ENCODE data around the gene TMF1.

TMF1 gene

DNA sequence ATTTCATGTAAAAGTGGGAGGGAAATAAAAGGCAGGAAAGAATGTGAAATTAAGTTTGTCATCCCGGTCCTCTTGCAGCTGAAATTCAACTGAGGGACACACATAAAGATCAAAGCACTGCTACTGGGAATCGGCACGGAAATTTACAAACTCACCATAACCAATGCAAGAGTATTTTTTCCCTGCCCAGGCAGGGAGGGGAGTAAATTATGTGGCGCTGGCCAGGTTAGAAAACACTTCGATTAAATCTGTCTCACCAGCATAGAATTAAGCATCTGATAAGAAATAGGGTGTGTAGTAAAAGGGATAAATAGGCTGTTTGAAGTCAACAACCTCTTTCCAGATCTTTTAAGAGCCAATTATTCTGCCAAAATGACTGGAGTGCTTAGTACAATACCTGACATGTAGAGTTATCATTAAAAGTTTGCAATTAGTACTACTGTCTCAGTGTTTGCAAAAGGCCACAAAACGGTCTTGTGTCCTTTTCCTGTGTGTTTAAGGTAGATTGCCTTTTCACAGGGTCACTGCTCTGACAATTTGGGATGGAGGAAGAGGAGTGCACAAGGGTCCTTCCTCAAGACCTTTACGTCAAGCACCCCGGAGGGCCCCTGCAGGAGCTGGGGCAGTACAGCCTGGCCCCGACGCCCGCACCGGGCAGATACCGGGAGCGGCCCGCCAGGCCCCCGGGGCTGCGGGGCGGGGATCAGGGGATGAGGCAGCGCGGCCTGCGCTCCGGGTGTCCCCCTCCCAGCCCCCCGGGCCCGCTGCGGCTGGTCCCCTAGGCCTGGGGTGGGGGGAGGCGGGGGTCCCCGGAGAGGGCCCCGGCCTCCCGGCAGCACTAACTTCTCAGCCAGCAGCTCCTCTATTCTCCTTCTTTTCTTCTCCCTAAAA, 27.4 kb upstream of the TMF1 start:
- DNase-seq, result no peak

GRCh38 chr3:69072928-69073327, 20.8 kb upstream of the TMF1 start:
- DNase-seq, result no peak

DNA sequence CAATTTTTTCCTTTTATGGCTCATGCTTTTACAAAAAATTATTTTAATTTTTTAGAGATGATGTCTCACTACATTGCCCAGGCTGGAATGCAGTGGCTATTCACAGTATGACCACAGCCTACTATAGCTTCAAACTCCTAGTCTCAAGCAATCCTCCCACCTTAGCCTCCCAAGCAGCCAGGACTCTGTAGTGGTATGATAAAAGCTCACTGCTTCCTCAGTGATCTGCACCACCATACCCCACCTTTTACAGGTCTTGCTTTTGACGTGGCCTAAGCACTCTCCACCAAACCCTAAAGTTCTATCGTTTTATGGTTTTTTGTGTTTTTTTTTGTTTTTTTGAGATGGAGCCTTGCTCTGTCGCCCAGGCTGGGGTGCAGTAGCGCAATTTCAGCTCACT, 14.0 kb upstream of the TMF1 start:
- no peak for DNase-seq

DNA sequence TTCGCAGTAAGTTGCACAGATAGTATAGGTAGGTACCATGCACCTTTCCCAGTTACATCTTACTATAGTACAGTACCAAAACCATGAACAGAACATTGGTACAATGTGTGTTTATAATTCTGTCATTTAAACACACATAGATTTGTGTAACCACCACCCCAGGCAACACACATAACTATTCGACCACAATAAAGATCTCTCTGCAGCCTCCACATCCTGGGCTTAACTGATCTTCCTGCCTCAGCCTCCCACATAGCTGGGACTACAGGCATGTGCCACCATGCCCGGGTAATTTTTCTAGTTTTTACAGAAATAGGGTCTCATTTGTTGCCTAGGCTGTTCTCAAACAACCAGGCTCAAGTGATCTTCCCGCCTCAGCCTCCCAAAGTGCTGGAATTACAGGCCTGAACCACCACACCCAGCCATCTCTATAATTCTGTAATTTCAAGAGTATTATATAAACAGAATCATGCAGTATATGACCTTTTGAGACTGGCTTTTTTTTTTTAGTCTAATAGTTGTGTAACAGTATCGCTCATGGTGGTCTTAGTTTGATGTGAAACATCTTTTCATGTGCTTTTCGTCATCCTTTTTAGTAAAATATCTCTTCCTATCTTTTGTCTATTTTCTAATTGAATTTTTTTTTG, 13.3 kb upstream of the TMF1 start:
- DNase-seq, result no peak

- no peak for DNase-seq
These were observed 11.5 kb upstream of the TMF1 start for GRCh38 chr3:69063636-69064035.

DNA sequence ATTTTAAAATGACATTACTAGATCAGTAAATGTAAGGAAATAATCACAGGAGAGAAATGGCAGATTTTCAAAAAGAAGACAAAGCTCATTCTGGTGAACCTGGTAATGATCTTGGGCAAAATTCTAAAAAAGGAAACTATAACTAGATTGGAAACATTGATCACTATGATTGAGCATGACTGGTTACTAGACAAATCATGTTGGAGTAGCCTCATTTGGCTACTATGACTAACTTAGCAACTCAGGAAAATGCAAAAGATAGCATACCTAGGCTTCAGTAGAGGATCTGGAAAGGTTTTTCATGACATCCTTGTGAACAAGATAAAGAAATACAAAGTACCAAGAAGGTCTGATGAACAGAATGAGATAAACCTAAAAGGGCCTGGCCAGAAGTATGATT, 7.6 kb upstream of the TMF1 start:
- no peak for DNase-seq

- DNase-seq, result no peak
These were observed 6.8 kb upstream of the TMF1 start for GRCh38 chr3:69058947-69059224.

- DNase-seq, result no peak
These were observed 6.2 kb upstream of the TMF1 start for GRCh38 chr3:69058180-69058946.

DNA sequence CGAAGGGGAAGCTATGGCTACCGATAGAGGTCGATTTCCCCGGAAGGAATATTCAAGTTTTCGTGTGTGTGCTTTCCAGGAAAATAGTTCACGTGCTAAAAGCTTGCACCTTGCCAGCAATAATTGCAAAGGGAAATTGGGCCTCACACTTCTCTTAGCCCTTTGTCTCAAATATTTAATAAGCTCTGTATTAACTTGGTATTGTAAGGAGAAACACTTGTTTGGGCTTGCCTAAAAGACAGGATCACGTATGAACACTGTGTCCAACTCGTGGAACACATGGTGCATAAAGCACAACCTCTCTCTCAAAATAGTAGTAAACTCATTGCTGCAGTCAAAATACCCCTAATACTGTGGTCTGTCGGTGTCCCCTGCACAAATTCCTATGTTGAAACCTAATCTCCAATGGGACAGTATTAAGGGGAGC, 352 bp upstream of the TMF1 start:
- DNase-seq, result no peak

DNA sequence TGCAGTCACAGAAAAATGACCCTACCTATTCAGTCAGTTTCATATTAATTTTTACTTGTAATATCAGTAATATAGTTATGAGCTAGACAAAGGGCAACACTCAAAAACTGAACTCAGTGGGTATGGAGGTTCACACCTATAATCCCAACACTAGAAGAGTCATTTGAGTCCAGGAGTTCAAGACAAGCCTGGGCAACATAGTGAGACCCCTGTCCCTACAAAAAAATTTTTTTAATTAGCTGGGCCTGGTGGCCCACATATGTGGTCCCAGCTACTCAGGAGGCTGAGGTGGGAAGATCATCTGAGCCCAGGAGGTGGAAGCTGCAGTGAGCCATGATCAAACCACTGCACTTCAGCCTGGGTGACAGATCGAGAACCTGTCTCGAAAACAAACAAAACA, 3.1 kb downstream of the TMF1 start:
- DNase-seq, result no peak

GRCh38 chr3:69044608-69045007, 7.5 kb downstream of the TMF1 start:
- DNase-seq, result no peak

DNA sequence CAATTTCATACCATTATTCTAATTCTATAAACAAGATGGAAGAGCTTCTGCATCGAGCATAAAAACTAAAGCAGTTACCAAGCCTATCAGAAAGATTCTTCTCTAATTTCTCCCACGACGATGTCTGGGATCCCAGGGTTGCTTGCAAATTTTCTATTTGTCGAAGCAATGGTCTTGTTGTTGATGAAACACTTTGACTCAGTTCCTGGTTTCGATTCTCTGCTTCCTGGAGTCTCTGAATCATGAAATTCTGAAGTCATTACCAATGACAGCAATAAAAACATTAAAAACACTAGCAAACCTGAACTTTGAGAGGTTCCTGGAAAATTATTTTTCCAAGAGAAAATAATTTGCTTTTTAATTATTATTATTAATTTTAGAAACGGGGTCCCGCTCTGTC, 18.7 kb downstream of the TMF1 start:
- no peak for DNase-seq

- DNase-seq, result no peak
These were observed 19.4 kb downstream of the TMF1 start for GRCh38 chr3:69032737-69033136.

DNA sequence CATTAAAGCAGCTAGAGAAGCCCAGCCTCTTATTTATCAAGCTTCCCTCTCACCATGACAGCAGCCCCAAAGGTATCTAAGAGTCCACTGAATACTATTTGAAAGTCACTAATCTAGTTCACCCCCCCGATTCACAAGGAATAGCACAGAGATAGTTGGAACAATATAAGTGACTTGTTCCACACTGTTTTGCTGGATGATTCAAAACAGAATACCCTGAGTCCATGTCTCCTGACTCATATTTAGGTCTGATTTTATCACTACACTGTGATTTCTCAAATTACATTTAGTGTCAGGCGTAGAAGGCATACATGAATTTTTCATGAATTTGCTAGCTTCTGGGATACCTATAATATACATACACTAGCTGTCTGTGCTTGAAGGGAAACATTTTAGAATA, 20.0 kb downstream of the TMF1 start:
- no peak for DNase-seq

DNA sequence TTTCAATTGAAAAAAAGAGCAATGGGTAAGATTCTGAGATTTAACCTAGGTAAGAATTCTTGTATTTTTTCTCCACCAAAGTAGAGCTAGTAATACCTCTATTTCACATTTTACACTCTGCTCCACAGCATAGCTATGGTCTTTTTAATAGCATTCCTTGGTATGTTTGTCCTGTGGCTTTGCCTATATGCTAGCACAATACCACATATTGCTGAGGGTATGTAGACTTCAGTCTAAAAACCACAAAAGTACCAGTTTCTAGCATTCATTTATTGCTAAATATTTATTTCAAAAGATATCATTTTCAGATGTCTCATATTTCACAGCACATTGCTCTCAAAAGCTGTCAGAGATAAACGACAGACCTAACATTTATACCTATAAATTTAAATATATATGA, 20.5 kb downstream of the TMF1 start:
- DNase-seq, result no peak

DNA sequence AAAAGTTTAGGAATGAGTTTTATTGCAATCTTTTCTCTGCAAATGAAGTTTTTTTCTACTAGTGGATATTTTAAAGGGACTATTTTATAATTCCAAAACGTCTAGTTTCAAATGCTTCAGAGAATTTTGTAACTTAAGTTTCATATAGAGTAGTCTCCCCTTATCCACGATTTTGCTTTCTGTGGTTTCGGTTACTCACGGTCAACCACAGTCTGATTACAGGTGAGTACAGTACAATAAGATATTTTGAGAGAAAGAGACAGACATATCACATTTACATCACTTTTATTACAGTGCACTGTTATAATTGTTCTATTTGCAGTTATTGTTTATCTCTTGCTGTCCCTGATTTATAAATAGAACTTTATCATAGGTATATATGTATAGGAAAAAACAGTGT, 31.3 kb downstream of the TMF1 start:
- no peak for DNase-seq

GRCh38 chr3:69020424-69020823, 31.7 kb downstream of the TMF1 start:
- no peak for DNase-seq

DNA sequence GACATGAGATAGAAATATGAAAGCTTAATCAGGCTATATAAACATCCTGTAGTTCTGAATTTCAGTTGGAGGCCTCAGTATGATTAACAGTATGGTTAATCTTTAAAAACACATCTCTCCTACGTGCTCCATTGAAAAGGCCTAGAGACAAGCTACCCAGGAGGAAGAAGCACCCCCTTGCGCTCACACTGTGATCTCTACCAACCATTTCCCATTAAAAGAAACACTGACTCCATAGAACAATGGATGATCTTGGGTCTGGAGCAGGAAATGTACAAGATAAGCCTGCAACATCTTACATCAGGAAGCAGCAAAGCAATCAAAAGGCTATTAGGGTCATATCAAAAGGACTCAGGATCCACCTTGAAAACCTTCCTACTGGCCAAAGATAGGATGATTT, 35.2 kb downstream of the TMF1 start:
- no peak for DNase-seq

GRCh38 chr3:69016102-69016501, 36.0 kb downstream of the TMF1 start:
- DNase-seq, result no peak

DNA sequence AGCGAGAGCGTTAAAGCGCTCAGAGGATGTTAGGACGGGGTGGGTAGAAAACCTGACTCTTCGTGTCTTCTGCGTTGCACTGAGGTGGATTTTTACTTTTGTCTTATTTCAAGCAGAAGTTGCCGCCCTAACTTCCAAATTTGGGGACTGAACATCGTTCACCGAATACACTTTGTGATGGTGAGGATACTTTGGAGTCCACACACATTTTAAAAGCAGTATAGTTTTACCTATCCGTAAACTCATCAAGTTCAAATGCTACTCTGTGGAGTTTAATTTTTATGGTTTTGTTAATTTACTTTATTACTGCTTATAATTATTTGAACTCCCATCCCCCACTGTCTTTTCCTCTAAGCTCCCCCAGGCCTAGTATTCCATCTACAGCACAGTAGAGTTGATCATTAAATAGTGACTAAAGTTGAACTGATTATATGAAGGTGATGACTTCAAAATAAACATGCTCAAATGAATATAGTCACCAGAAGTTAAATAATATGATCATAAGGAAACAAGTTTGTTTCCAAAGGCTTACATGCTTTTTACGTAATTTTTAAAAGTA, 38.0 kb downstream of the TMF1 start:
- DNase-seq, result no peak

GRCh38 chr3:69013253-69014021, 38.7 kb downstream of the TMF1 start, which contains the start of gene EOGT:
TSS of gene EOGT (minus strand) at chr3:69013684. CDS start at chr3:69009846, 3,838 bp downstream.
- DNase-seq, result peak; percentile 82 to 90

- no peak for DNase-seq
These were observed 39.3 kb downstream of the TMF1 start for GRCh38 chr3:69012800-69013252.

Data from stimulated activated CD4-positive, alpha-beta T cell treated with anti-CD3 and anti-CD28 coated beads, Interleukin-2, amount 100 ng/mL, for 24 hours (primary cell).